GM19468 (cell line): ENCODE data around the gene CSRNP2.
A peak's percentile ranks its signal among the peaks of the same experiment; 100 is the strongest.
"Not testable (repeated sequence)": the region's sequence is repeated elsewhere in the genome, so short reads cannot be mapped to it uniquely, and the experiment has no call there.

ENCODE experiments used
- ATAC-seq: cut with Tn5 transposase; IDR thresholded peaks from one replicate; pipeline ENCODE4 v1.9.1; 2021; ENCODE audit warnings: mild to moderate bottlenecking, moderate library complexity, moderate number of reproducible peaks; ENCODE audit not compliant: unreplicated experiment; ENCODE audit errors: extremely low read depth

CSRNP2 gene

DNA sequence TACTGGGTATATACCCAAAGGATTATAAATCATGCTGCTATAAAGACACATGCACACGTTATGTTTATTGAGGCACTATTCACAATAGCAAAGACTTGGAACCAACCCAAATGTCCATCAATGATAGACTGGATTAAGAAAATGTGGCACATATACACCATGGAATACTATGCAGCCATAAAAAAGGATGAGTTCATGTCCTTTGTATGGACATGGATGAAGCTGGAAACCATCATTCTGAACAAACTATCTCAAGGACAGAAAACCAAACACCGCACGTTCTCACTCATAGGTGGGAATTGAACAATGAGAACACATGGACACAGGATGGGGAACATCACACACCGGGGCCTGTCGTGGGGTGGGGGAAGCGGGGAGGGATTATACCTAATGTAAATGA lies 4.5 kb downstream of the CSRNP2 start:
- not testable (repeated sequence) for ATAC-seq

- ATAC-seq, result not testable (repeated sequence)
Observed at GRCh38 chr12:51078346-51078745, 5.0 kb downstream of the CSRNP2 start.

DNA sequence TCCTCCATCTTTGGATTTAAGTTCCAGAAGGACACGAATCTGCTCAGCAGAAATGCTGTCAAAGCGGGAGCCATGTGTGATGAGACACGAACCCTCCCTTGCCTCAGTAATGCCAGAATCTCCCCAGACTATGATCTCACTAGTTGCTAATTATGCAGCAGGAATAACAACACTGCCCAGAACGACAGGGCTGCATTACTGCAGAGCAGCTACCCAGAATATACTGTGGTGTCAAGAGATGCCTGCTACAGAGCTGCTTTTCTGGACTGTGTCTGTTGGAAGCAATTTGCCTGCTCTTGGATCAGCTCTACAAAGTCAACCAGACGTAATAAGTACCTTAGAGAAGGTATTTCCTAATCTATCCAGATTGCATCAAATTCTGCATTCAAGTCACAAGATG lies 5.5 kb downstream of the CSRNP2 start:
- ATAC-seq, result no peak

- no peak for ATAC-seq
Observed at GRCh38 chr12:51076236-51076930, 7.0 kb downstream of the CSRNP2 start.

- no peak for ATAC-seq
Observed at GRCh38 chr12:51075390-51075789, 8.0 kb downstream of the CSRNP2 start.

DNA sequence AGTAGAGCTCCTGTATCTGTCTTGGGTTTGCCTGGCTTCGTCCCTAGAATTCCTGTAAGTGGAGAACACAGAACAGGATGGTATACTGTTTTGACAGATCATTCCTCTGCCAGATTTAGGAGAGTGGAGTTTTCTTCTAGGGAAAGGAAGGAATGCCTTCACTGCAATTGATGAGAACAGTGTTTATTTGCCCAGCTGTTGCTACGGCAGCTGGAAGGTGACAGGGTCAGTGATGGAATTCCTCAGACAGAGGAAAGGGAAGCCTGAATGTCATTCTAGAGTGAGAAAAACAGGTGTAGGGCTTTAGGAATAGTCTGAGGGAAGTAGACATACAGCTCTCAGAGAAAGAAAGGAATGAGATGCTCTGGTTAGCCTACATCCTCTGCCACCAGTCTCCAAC lies 11.7 kb downstream of the CSRNP2 start:
- no peak for ATAC-seq

DNA sequence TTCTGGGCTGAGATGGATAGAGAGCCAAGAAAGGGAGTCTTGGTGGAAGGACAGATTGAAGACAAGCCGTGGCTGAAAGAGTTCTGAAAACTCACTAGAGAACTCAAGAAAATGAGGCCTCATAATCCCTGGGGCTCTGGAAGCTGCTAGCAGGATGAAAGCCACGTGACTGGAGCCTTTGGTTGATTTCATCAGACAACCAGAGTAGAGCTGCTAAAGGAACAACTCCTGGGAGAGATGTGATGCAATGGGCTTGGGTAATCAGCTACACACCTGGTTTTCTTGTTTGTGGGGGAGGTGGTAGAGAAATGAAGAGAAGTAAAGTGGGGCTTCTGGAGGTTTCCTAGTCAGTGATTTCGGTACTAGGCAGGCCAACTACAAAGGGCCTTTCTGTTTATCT lies 13.4 kb downstream of the CSRNP2 start:
- no peak for ATAC-seq

- ATAC-seq, result no peak
Observed at GRCh38 chr12:51067771-51068170, 15.6 kb downstream of the CSRNP2 start.

DNA sequence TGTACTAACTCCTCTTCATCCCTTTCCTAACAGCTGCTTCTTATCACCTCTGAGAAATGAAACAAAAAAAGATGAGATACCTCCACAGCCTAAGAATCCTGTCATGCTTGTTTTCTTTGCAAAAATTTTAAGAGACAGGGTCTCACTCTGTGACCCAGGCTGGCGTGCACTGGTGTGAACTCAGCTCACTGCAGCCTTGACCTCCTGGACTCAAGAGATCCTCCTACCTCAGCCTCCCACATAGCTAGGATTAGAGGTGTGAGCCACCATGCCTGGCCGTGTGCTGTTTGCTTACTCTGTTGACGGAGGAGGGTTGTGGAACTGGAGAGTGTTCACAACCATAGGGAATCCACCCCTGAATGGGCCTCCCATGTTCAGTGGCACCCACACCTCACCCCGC lies 16.2 kb downstream of the CSRNP2 start:
- ATAC-seq, result no peak

DNA sequence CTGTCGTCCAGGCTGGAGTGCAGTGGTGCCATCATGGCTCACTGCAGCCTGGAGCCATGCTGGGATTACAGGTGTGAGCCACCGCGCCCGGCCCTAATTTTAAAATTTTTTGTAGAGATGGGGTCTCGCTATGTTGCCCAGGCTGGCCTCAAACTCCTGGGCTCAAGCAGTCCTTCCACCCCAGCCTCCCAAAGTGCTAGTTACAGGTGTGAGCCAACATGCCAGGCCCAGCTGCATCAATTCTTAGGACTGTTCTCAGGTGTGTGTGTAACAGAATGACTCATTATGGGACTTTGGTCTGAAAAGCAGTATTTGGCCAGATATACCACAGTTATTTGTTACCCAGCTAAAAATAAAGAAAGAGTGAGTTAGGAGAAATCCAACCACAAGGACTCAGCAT lies 17.9 kb downstream of the CSRNP2 start:
- no peak for ATAC-seq

DNA sequence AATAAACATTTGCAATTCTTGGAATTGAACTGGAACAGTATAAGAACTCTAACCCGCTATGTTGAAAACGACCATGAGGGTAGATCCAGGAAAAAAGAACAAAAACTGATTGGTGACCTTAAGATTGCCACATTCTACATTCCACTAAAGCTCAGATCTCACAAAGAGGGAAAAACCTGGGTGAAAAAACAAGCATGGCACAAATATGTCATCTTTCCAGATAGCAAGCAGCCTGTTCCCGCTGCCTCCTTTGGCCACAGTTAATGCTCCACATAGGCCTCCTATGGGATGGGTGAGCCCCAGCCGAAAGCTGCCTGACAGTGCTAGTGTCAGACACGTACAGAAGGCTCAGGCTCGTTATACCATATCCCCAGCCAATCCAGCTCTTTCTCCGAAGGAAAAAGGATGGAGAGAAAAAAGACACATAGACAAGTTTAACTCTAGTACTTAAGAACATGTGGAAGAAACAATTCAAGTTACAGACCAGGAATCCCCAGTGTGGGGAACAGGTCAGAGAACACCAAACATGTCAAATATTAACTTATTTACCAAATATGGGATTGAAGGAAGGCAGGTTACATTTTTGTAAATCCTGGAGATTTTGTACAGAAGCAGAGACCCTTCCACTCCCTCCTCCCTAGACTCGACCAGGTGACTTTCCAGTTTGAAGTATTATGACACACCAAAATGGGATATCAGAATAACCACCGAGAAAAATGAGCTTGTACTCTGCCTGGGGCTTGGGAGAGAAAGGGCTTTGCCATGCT lies 20.6 kb downstream of the CSRNP2 start:
- ATAC-seq, result no peak

DNA sequence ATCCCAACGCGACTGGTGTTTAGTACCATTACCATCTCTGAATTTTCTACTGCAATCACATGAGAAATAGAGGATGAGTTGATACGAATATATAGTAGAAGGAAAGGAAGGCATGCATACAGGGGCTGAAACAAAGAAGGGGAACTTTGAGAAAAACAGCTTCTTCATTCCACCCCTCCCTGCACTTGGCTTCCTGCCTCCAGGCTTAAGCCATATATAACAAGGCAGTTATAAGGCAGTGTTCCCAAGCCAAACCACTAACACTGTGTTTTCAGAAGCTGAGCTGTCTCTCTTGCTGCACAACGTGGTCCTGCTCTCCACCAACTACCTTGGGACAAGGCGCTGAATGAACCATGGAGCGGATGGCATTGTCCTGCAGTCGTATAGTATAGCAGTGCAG lies 24.3 kb downstream of the CSRNP2 start:
- no peak for ATAC-seq

DNA sequence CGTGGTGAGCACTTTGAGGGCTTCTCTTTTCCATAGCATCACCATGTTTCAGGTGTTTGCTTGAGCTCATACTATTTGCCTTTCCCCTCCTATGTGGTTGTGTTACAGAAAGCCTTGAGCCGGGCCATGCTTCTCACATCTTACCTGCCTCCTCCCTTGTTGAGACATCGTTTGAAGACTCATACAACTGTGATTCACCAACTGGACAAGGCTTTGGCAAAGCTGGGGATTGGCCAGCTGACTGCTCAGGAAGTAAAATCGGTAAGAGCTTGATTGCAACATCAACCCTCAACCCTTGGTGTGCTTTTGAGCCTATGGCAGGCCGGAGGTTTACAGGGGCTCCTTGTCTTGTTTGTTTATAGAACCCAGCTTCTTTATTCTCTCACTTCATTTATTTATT lies 27.2 kb downstream of the CSRNP2 start:
- ATAC-seq, result no peak

GRCh38 chr12:51055060-51055459 lies 28.3 kb downstream of the CSRNP2 start:
- ATAC-seq, result no peak

DNA sequence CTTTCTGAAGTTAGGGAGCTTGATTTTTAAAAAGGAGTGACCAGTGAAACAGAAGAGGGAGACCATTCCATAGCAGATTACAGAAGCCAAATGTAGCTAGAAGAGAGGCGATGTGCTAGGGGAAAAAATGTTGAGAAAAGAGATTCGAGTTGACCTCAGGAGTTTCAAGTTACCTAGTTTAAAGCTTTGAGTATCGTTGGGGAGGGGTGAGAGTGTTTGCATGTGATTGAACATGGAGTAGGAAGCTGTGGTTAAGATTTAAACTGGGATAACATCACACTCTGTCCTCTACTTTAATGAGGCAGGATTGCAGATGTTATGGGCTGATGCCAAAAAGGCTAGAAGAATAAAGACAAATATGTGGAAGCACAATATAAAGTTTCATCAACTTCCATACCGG lies 31.6 kb downstream of the CSRNP2 start:
- ATAC-seq, result no peak

DNA sequence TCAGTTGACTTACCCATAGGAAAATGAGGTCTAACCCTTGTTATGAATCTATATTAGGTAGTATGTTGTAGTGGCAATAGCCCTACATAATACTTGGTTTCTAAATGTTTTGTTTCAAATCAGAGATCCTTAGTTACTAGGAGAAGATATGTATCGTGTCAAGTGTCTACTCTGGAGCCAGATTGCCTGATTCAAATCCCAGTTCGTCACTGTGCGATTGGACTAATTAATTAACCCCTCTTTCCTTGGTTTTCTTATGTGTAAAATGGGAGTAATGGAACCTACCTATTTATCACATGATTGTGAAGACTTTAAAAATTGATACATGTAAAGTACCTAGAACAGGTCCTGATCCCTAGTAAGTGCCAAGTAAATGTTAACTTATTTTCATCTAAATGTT lies 33.9 kb downstream of the CSRNP2 start:
- ATAC-seq, result no peak

DNA sequence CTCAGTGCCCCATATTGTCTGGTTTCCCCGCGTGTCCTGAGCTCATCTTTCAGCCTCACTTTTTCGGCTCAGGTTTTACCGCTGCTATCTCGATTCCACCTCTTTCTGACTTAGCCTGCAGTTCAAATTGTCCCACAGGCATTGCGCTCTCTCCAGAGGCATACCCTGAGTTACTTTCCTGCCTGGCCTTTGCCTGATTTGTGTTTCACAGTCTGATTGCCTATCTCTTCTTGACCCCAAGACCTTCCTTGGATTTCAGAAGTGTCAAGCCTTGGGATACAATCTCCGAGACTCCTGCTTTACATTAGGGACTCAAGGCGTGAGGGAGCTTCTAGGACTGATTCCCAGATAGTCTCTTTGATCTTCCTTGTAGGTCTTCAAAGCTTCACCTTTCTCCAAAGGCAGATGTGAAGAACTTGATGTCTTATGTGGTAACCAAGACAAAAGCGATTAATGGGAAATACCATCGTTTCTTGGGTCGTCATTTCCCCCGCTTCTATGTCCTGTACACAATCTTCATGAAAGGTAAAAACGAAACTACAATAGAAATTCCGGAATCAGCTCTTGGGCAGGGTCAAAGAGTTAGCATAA lies 34.6 kb downstream of the CSRNP2 start:
- no peak for ATAC-seq

DNA sequence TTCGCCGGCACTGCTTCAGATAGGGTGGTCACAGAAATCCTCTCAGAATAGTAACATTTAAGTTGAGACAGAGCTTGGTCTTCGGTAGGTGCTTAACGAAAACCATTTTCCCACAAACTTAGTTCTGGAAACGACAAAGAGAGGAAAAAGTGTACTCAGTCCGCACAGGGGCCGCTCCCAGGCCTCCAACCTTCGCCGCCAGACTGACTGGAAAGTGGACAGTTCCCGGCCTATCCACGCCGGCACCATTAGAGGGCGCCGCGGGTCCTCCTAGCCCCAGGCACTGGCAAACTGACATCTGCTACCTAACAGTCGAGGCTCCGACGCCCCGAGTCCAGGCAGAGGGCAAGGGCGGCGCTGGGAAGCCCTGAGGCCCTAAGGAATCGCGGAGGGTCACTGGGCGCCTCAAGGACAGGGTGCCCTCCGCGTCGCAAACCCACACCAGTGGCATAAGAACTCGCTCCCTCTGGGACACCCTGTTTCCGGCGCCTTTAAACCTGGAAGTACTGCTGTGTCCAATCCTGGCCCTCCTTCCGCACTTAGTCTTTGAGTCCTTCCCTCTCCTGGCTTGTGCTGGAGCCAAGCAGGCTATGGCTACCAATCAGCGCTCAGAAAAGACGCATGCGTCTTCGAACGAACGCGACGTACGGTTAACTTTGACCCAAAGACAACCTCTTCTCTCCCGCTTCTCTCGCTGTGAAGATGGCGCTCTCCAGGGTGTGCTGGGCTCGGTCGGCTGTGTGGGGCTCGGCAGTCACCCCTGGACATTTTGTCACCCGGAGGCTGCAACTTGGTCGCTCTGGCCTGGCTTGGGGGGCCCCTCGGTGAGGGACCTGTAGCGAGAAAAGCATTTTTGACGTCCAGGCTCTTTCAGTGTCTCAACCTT lies 35.5 kb downstream of the CSRNP2 start, which contains the start of gene LETMD1:
LETMD1 (plus strand) TSS at position 673 of the 886 bp plus-strand sequence; CDS start at position 703, 30 bp downstream.
- peak; percentile 93 for ATAC-seq

DNA sequence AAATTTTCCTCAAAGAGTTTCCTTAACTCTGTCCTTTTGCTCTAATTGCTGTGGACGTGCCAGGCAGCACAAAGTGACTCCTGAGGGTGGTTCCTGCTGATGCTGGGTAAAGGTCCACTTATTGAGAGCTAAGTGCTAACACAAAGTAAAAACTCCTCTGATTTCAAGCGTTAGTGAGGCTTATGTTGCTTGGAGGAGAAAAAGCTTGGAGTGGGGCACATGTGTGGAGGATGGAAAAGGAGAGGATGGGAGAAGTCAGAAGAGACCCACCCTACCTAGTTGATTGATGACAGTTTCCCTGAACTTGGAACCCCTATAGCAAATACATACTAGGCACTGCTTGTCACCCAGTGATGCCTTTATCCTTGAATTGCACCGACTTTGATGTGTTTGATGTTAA lies 47.1 kb downstream of the CSRNP2 start:
- ATAC-seq, result no peak

GRCh38 chr12:51033457-51034089 lies 49.8 kb downstream of the CSRNP2 start:
- no peak for ATAC-seq
